K562 (cell line): ENCODE data around the gene FIZ1. TPM values are rescaled to one million over a fixed set of nuclear protein-coding genes. Genes with fewer than 3 reads are reported as not detected.

Experiments used
- CBX1 ChIP-seq: sonication (generic); IDR thresholded peaks from 2 replicates; pipeline ENCODE4 v1.6.1; 2016; ENCODE audit warnings: antibody characterized with exemption, low read depth, mild to moderate bottlenecking
- ELF4 ChIP-seq: fragments of 450-650 bp; formaldehyde crosslinking; IDR thresholded peaks from 2 replicates; pipeline ENCODE4 v1.4.0; 2022; ENCODE audit warnings: missing genetic modification characterization
- GABPA ChIP-seq: fragments of 200-800 bp; sonication (Bioruptor generic); conservative IDR thresholded peaks from 2 replicates; pipeline ENCODE4 v1.6.1; 2016; ENCODE audit warnings: low read depth, missing genetic modification characterization, missing compliant biosample characterization
- GTF2A2 ChIP-seq: IDR thresholded peaks from 2 replicates; pipeline ENCODE4 v1.6.1; 2016; ENCODE audit warnings: mild to moderate bottlenecking, missing genetic modification characterization, missing compliant biosample characterization
- MEIS2 ChIP-seq: fragments of 450-650 bp; IDR thresholded peaks from 2 replicates; pipeline ENCODE4 v1.6.1; 2014; ENCODE audit warnings: mild to moderate bottlenecking; ENCODE audit not compliant: partially characterized antibody
- PRPF4 ChIP-seq: fragments of 200-400 bp; formaldehyde crosslinking; IDR thresholded peaks from one replicate; pipeline ENCODE4 v1.6.1; 2017; ENCODE audit warnings: low read length, low read depth, mild to moderate bottlenecking; ENCODE audit not compliant: insufficient read depth, poor library complexity, severe bottlenecking
- PTRF ChIP-seq: fragments of 450-650 bp; IDR thresholded peaks from 2 replicates; pipeline ENCODE4 v1.6.1; 2016; ENCODE audit warnings: mild to moderate bottlenecking, missing genetic modification characterization, missing compliant biosample characterization
- RBFOX2 ChIP-seq: fragments of 200-400 bp; formaldehyde crosslinking; IDR thresholded peaks from 2 replicates; pipeline ENCODE4 v1.6.1; 2017; ENCODE audit warnings: low read depth, mild to moderate bottlenecking, low read length, moderate library complexity
- SPI1 ChIP-seq: IDR thresholded peaks from 2 replicates; pipeline ENCODE4 v1.6.1; 2011; ENCODE audit warnings: low read depth, low read length, control low read depth, borderline replicate concordance
- TAF15 ChIP-seq: fragments of 200-400 bp; formaldehyde crosslinking; IDR thresholded peaks from 2 replicates; pipeline ENCODE4 v1.6.1; 2017; ENCODE audit warnings: mild to moderate bottlenecking, low read depth, low read length, moderate library complexity
- TGIF2 ChIP-seq: sonication (generic); formaldehyde crosslinking; IDR thresholded peaks from 2 replicates; pipeline ENCODE4 v1.8.1; 2022; ENCODE audit warnings: mild to moderate bottlenecking, missing genetic modification reagents, moderate library complexity
- ZBTB5 ChIP-seq: fragments of 450-650 bp; IDR thresholded peaks from 2 replicates; pipeline ENCODE4 v1.6.1; 2017; ENCODE audit warnings: antibody characterized with exemption
- ZNF551 ChIP-seq: fragments of 250-450 bp; sonication (Bioruptor Pico); IDR thresholded peaks from 2 replicates; pipeline ENCODE4 v1.5.0; 2021; ENCODE audit warnings: mild to moderate bottlenecking, moderate library complexity
- ZNF592 ChIP-seq: fragments of 450-650 bp; IDR thresholded peaks from 2 replicates; pipeline ENCODE4 v1.6.1; 2017; ENCODE audit warnings: antibody characterized with exemption, mild to moderate bottlenecking
- ZNF766 ChIP-seq: fragments of 200-800 bp; sonication (Bioruptor generic); conservative IDR thresholded peaks from 2 replicates; pipeline ENCODE4 v1.6.1; 2016; ENCODE audit warnings: missing genetic modification characterization, missing compliant biosample characterization
- polyA plus RNA-seq, 8 experiments: library from polyadenylated mRNA; depleted of rRNA in 4 of 8; stranded (reverse) in 5 of 8; unstranded in 3 of 8; fragments of >200 nt; fragmentation: Nextera tagmentation in 2 of 8; fragmentation: Illumina TruSeq in 1 of 8; extraction: Ambion mirVana in 2 of 8; extraction: Trizol in 1 of 8; gene quantifications; 2 replicates each; pipeline versions ENCODE4 v1.2.1 to v1.2.3, GENCODE V29; 2011 to 2014; ENCODE audit warnings: inconsistent platforms in 1 of 8, missing spikeins in 1 of 8
- total RNA-seq, 7 experiments: library from RNA; depleted of rRNA in 6 of 7; stranded (reverse); fragments of >200 nt in 6 of 7; fragmentation: Illumina TruSeq in 2 of 7; extraction: Trizol in 2 of 7; gene quantifications; 2 replicates each; pipeline versions ENCODE4 v1.2.1 to v1.2.3, GENCODE V29; 2011 to 2021; ENCODE audit warnings: low replicate concordance in 1 of 7
- TF ChIP-seq, protein P1 (sequence below): sonication (generic); formaldehyde crosslinking; IDR thresholded peaks from 2 replicates; pipeline ENCODE4 v1.8.0; 2022; ENCODE audit warnings: mild to moderate bottlenecking, missing genetic modification reagents

FIZ1 gene
- total and polyA plus RNA-seq, 9 of the 15 experiments (the other 6 are each of a cell fraction or from before 2014, with no cell fraction given), result 0.79 to 17.5 (median 5.5) TPM

DNA sequence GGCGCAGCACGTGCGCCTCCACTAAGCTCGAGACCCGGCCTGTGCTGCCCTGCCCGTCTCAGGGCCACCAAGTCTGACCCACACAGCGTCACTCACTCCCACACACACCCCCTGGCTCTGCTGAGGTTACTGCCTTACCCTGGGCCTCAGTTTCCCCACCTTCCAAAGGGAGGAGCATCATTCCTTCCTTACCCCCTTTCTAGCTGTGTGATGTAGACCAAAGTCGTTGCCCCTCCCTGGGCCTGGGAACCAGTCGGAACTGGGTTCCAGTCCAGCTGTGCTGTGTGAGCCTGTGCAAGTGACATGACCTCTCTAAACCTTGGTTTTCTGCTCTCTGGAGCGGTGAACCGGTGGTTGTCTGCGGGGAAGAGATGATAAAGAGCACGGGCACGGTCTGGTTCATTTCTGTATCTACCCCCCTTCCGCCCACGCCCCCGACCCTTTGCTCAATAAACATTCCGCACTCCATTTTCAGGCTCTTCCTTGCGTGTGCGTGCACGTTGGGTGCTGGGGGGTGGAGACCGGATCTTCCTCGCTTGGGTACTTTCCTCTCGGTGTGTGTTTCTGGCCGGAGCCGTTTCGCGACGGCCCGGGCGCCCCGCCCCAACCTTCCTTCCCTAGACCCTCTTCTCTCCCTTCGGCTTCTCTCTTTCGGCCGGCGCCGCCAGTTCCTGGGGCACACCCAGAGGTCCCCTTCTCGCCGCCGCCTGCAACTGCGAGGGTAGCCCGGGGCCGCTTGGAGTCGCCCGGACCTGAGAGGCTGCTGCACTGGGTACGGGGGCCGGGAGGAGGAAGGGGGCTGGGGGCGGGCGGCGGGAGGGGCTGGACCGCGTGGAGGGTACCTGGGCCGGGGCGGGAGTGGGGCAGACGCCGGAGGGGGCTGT, 43.9 kb upstream of the FIZ1 start, which contains the start of gene ZNF581 (continued):
- TF ChIP-seq ZNF592 (no peak), ZNF551 (no peak), SPI1 (no peak), ZBTB5 (no peak), ZNF766 (CRISPR knock-in tag) (no peak), PRPF4 (no peak), MEIS2 (no peak), GABPA (tag) (peak; percentile 92), GTF2A2 (tag) (no peak), CBX1 (0 out of 2 replicates have a peak, but pooled peaks have one; percentile 16), TAF15 (no peak), RBFOX2 (peak; percentile 77), TGIF2 (CRISPR knock-in tag) (no peak), PTRF (no peak), ELF4 (no peak)
- TF ChIP-seq, protein P1, sequence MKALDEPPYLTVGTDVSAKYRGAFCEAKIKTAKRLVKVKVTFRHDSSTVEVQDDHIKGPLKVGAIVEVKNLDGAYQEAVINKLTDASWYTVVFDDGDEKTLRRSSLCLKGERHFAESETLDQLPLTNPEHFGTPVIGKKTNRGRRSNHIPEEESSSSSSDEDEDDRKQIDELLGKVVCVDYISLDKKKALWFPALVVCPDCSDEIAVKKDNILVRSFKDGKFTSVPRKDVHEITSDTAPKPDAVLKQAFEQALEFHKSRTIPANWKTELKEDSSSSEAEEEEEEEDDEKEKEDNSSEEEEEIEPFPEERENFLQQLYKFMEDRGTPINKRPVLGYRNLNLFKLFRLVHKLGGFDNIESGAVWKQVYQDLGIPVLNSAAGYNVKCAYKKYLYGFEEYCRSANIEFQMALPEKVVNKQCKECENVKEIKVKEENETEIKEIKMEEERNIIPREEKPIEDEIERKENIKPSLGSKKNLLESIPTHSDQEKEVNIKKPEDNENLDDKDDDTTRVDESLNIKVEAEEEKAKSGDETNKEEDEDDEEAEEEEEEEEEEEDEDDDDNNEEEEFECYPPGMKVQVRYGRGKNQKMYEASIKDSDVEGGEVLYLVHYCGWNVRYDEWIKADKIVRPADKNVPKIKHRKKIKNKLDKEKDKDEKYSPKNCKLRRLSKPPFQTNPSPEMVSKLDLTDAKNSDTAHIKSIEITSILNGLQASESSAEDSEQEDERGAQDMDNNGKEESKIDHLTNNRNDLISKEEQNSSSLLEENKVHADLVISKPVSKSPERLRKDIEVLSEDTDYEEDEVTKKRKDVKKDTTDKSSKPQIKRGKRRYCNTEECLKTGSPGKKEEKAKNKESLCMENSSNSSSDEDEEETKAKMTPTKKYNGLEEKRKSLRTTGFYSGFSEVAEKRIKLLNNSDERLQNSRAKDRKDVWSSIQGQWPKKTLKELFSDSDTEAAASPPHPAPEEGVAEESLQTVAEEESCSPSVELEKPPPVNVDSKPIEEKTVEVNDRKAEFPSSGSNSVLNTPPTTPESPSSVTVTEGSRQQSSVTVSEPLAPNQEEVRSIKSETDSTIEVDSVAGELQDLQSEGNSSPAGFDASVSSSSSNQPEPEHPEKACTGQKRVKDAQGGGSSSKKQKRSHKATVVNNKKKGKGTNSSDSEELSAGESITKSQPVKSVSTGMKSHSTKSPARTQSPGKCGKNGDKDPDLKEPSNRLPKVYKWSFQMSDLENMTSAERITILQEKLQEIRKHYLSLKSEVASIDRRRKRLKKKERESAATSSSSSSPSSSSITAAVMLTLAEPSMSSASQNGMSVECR, result peak; percentile 78
